Esophagus muscularis mucosa (tissue), 4 donors: ENCODE results near the gene NPC1.

Source experiments
- CTCF ChIP-seq, 3 experiments: fragments of 200-600 bp in 2 of 3; fragments of 450-650 bp in 1 of 3; sonication (generic) in 2 of 3; IDR thresholded peaks; one replicate each; pipeline ENCODE4 v1.5.1; 2017 to 2019; ENCODE audit warnings: antibody characterized with exemption in 3 of 3, mild to moderate bottlenecking in 2 of 3, moderate library complexity in 1 of 3
- EP300 ChIP-seq: sonication (generic); formaldehyde crosslinking; IDR thresholded peaks from one replicate; pipeline ENCODE4 v1.6.1; 2017; ENCODE audit warnings: antibody characterized with exemption
- POLR2A ChIP-seq: fragments of 450-650 bp; IDR thresholded peaks from one replicate; pipeline ENCODE4 v1.6.1; 2017; ENCODE audit warnings: antibody characterized with exemption, moderate library complexity, mild to moderate bottlenecking, low read depth
- POLR2AphosphoS5 ChIP-seq, 2 donors: sonication (generic); formaldehyde crosslinking; IDR thresholded peaks; one replicate each; pipeline ENCODE4 v1.6.1; 2017; ENCODE audit warnings: antibody characterized with exemption in 2 of 2

- no peak for TF ChIP-seq CTCF (IDR thresholded peaks at IDR 0.05)
- no peak for TF ChIP-seq EP300
- TF ChIP-seq POLR2A = no peak
- TF ChIP-seq POLR2AphosphoS5 (IDR thresholded peaks at IDR 0.05) = no peak
These were observed 83.7 kb downstream of the NPC1 start for GRCh38 chr18:23502516-23503037.
